ENCODE results near the gene PSD2. TPM values are rescaled to one million over a fixed set of nuclear protein-coding genes. Genes with fewer than 3 reads are reported as not detected.

Gene PSD2
- total and polyA plus RNA-seq, 10 of the 15 experiments (the other 5 are each of a cell fraction or from before 2014, with no cell fraction given) = 0.02 to 0.14 (median 0.03) TPM; not detected in 5

- no peaks in the 10 kb centered on the region for H3K9me3 ChIP-seq (replicated peaks; ENCODE audit: control insufficient read depth, insufficient read depth, low read length)
- intact Hi-C loops (cut with micrococcal nuclease; ENCODE audit: unreplicated experiment) = no loop called here
- ChIA-PET POLR2A (no interaction called here), SMC1A (ENCODE audit: uncharacterized antibody, unreplicated experiment) (no interaction called here), RAD21 (ENCODE audit: unreplicated experiment) (interaction anchor here (0.9 kb wide), 1 partner anchor 80 kb away, joined by 3 read pairs; no protein-coding TSS in a partner anchor), CTCF (interaction anchor here (1.0 to 8.4 kb wide), 4 partner anchors 15 to 81 kb away, joined by 3 to 50 read pairs (median 3); no protein-coding TSS in a partner anchor)
- WGBS (ENCODE audit: insufficient coverage, insufficient replicate concordance, low lambda C conversion rate, missing lambda C conversion rate) = 59% methylated on average over 4 of the region's 4 CpGs
- TF ChIP-seq, protein P1, sequence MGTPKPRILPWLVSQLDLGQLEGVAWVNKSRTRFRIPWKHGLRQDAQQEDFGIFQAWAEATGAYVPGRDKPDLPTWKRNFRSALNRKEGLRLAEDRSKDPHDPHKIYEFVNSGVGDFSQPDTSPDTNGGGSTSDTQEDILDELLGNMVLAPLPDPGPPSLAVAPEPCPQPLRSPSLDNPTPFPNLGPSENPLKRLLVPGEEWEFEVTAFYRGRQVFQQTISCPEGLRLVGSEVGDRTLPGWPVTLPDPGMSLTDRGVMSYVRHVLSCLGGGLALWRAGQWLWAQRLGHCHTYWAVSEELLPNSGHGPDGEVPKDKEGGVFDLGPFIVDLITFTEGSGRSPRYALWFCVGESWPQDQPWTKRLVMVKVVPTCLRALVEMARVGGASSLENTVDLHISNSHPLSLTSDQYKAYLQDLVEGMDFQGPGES (IDR thresholded peaks at IDR 0.05) = no peak
- no peak for TF ChIP-seq ZSCAN29 (IDR thresholded peaks at IDR 0.05)
- no peak for TF ChIP-seq SUZ12 (IDR thresholded peaks at IDR 0.05; ENCODE audit: unreplicated experiment)
- no peak for TF ChIP-seq CHD2 (IDR thresholded peaks at IDR 0.05; ENCODE audit: borderline replicate concordance, low read depth, low read length)
- no peak for TF ChIP-seq HDAC2 (IDR thresholded peaks at IDR 0.05)
- no peak for TF ChIP-seq POU2F2 (IDR thresholded peaks at IDR 0.05; ENCODE audit: borderline replicate concordance, low read depth, low read length)
- TF ChIP-seq IKZF2 (IDR thresholded peaks at IDR 0.05) = no peak
- no peak for TF ChIP-seq BCL11A (IDR thresholded peaks at IDR 0.05; ENCODE audit: low read depth, low read length)
- H3K36me3 ChIP-seq (ENCODE audit: control insufficient read depth in 2 of 2, insufficient read depth in 2 of 2, low read length in 1 of 2) = peaks cover 0 to 3% of the 10 kb centered on the region in 2 experiments; a peak in 3 of 4 replicates
- H2AFZ ChIP-seq (ENCODE audit: control insufficient read depth, low read depth, low read length) = no peak overlapping the region
- no peaks in the 10 kb centered on the region for H3K79me2 ChIP-seq (ENCODE audit: control insufficient read depth, insufficient read depth, low read length)
- no peak overlapping the region for H3K9ac ChIP-seq (ENCODE audit: control insufficient read depth, insufficient read depth, low read length)
- peaks cover 4% of the 10 kb centered on the region; the same call in 1 of the 2 replicates for H3K4me1 ChIP-seq (ENCODE audit: control insufficient read depth, insufficient read depth, low read length)
- no peak overlapping the region for H3K4me2 ChIP-seq (ENCODE audit: control insufficient read depth, insufficient read depth)
- in situ Hi-C loops (cut with MboI) = no loop called here
- H4K20me1 ChIP-seq (ENCODE audit: control insufficient read depth, insufficient read depth) = no peaks in the 10 kb centered on the region
- FAIRE-seq (no peak), ATAC-seq (no peak), DNase-seq (ENCODE audit: low read depth, low spot score) (no peak)
- H3K27ac ChIP-seq (ENCODE audit: control insufficient read depth, insufficient read depth) = no peak overlapping the region
- no peaks in the 10 kb centered on the region for H3K27me3 ChIP-seq (replicated peaks in 1 of 2; ENCODE audit: control insufficient read depth in 2 of 2, insufficient read depth in 2 of 2, low read length in 1 of 2)
- H3K4me3 ChIP-seq = no peak overlapping the region
- no TSS peak for BruUV-seq (replicated peaks)
Observed at GRCh38 chr5:139888370-139888769, 92.8 kb downstream of the PSD2 start.

All from GM12878 (cell line).